HEK293 (cell line): ENCODE data around the gene KIF26B.

Experiments
- EGR2 ChIP-seq: fragments of 450-650 bp; formaldehyde crosslinking; IDR thresholded peaks from 2 replicates; pipeline ENCODE4 v1.5.1; 2016; ENCODE audit warnings: low read depth, missing biosample characterization, missing genetic modification characterization
- GFI1B ChIP-seq: fragments of 450-650 bp; formaldehyde crosslinking; IDR thresholded peaks from 2 replicates; pipeline ENCODE4 v1.5.1; 2016; ENCODE audit warnings: missing biosample characterization, missing genetic modification characterization
- GLIS1 ChIP-seq: fragments of 450-650 bp; formaldehyde crosslinking; IDR thresholded peaks from 2 replicates; pipeline ENCODE4 v1.5.1; 2016; ENCODE audit warnings: missing biosample characterization, missing genetic modification characterization
- KLF9 ChIP-seq: fragments of 450-650 bp; formaldehyde crosslinking; IDR thresholded peaks from 2 replicates; pipeline ENCODE4 v1.5.1; 2016; ENCODE audit warnings: missing biosample characterization, missing genetic modification characterization, low read depth
- RBAK ChIP-seq: fragments of 450-650 bp; formaldehyde crosslinking; IDR thresholded peaks from 2 replicates; pipeline ENCODE4 v1.5.1; 2016; ENCODE audit warnings: missing biosample characterization, missing genetic modification characterization
- SALL2 ChIP-seq: fragments of 450-650 bp; formaldehyde crosslinking; IDR thresholded peaks from 2 replicates; pipeline ENCODE4 v1.5.0; 2017; ENCODE audit warnings: missing biosample characterization, mild to moderate bottlenecking, missing genetic modification characterization, borderline replicate concordance
- ZBTB7A ChIP-seq: fragments of 450-650 bp; formaldehyde crosslinking; IDR thresholded peaks from 2 replicates; pipeline ENCODE4 v1.5.1; 2016; ENCODE audit warnings: low read depth, missing biosample characterization, missing genetic modification characterization
- ZNF19 ChIP-seq: fragments of 450-650 bp; formaldehyde crosslinking; IDR thresholded peaks from 2 replicates; pipeline ENCODE4; 2016; ENCODE audit warnings: missing biosample characterization, missing genetic modification characterization, low read depth
- ZNF274 ChIP-seq, 2 experiments: fragments of 200-500 bp in 1 of 2; fragments of 450-650 bp in 1 of 2; sonication (Bioruptor generic) in 1 of 2; formaldehyde crosslinking in 1 of 2; IDR thresholded peaks; 2 replicates each; pipeline versions ENCODE4 v1.5.1 to v1.6.1; 2014 to 2016; ENCODE audit warnings: borderline replicate concordance in 1 of 2, inconsistent platforms in 1 of 2, low read length in 1 of 2, missing biosample characterization in 1 of 2, missing genetic modification characterization in 1 of 2
- ZNF416 ChIP-seq: fragments of 450-650 bp; formaldehyde crosslinking; IDR thresholded peaks from 2 replicates; pipeline ENCODE4 v1.5.1; 2016; ENCODE audit warnings: missing biosample characterization, missing genetic modification characterization
- ZNF629 ChIP-seq: fragments of 450-650 bp; formaldehyde crosslinking; IDR thresholded peaks from 2 replicates; pipeline ENCODE4 v1.5.1; 2017; ENCODE audit warnings: missing biosample characterization, missing genetic modification characterization
- ZXDB ChIP-seq: fragments of 450-650 bp; formaldehyde crosslinking; IDR thresholded peaks from 2 replicates; pipeline ENCODE4 v1.5.1; 2016; ENCODE audit warnings: missing biosample characterization, missing genetic modification characterization
- TF ChIP-seq, protein P1 (sequence below): fragments of 450-650 bp; formaldehyde crosslinking; IDR thresholded peaks from 2 replicates; pipeline ENCODE4 v1.5.1; 2016; ENCODE audit warnings: missing biosample characterization, missing genetic modification characterization
- TF ChIP-seq, protein P2 (sequence below): fragments of 450-650 bp; formaldehyde crosslinking; IDR thresholded peaks from 2 replicates; pipeline ENCODE4 v1.5.1; 2016; ENCODE audit warnings: missing biosample characterization, missing genetic modification characterization, low read depth

- TF ChIP-seq, protein P1, sequence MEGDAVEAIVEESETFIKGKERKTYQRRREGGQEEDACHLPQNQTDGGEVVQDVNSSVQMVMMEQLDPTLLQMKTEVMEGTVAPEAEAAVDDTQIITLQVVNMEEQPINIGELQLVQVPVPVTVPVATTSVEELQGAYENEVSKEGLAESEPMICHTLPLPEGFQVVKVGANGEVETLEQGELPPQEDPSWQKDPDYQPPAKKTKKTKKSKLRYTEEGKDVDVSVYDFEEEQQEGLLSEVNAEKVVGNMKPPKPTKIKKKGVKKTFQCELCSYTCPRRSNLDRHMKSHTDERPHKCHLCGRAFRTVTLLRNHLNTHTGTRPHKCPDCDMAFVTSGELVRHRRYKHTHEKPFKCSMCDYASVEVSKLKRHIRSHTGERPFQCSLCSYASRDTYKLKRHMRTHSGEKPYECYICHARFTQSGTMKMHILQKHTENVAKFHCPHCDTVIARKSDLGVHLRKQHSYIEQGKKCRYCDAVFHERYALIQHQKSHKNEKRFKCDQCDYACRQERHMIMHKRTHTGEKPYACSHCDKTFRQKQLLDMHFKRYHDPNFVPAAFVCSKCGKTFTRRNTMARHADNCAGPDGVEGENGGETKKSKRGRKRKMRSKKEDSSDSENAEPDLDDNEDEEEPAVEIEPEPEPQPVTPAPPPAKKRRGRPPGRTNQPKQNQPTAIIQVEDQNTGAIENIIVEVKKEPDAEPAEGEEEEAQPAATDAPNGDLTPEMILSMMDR (tag by site-specific recombination): no peak
- TF ChIP-seq KLF9 (no peak), ZNF629 (tag by site-specific recombination) (no peak), RBAK (tag by site-specific recombination) (no peak), ZXDB (tag by site-specific recombination) (no peak), GFI1B (tag by site-specific recombination) (no peak), ZNF416 (tag by site-specific recombination) (no peak), SALL2 (tag by site-specific recombination) (no peak), EGR2 (tag by site-specific recombination) (no peak), ZNF274 (IDR thresholded peaks at IDR 0.05; ENCODE audit: low read length) (no peak), ZNF274 (tag by site-specific recombination; IDR thresholded peaks at IDR 0.05; ENCODE audit: borderline replicate concordance) (no peak), ZBTB7A (no peak), GLIS1 (no peak), ZNF19 (tag by site-specific recombination) (no peak)
- TF ChIP-seq, protein P2, sequence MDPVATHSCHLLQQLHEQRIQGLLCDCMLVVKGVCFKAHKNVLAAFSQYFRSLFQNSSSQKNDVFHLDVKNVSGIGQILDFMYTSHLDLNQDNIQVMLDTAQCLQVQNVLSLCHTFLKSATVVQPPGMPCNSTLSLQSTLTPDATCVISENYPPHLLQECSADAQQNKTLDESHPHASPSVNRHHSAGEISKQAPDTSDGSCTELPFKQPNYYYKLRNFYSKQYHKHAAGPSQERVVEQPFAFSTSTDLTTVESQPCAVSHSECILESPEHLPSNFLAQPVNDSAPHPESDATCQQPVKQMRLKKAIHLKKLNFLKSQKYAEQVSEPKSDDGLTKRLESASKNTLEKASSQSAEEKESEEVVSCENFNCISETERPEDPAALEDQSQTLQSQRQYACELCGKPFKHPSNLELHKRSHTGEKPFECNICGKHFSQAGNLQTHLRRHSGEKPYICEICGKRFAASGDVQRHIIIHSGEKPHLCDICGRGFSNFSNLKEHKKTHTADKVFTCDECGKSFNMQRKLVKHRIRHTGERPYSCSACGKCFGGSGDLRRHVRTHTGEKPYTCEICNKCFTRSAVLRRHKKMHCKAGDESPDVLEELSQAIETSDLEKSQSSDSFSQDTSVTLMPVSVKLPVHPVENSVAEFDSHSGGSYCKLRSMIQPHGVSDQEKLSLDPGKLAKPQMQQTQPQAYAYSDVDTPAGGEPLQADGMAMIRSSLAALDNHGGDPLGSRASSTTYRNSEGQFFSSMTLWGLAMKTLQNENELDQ (tag by site-specific recombination): no peak
Measured at GRCh38 chr1:245576323-245576722, 421.5 kb downstream of the KIF26B start.
